Measurements from ENCODE around the gene PATE1.
"Not testable (repeated sequence)": the region's sequence is repeated elsewhere in the genome, so short reads cannot be mapped to it uniquely, and the experiment has no call there.

Gene PATE1

GRCh38 chr11:125745979-125746378, at the start of gene PATE1:
TSS of gene PATE1 (plus strand) at chr11:125746279. CDS start at chr11:125746305, 26 bp downstream.
- in situ Hi-C loops (cut with HindIII; ENCODE audit: low sequenced_read_pairs), result loop anchor here (5.0 kb wide), 1 partner anchor 86 kb away; the partner anchor contains the start of gene PATE4

- in situ Hi-C loops (cut with HindIII; ENCODE audit: low sequenced_read_pairs), result no loop called here
These were observed 45.0 kb upstream of the PATE1 start for GRCh38 chr11:125701018-125701610.

- in situ Hi-C loops (cut with HindIII; ENCODE audit: low sequenced_read_pairs), result no loop called here
These were observed 44.0 kb upstream of the PATE1 start for GRCh38 chr11:125701858-125702621.

GRCh38 chr11:125704686-125705085, 41.4 kb upstream of the PATE1 start:
- in situ Hi-C loops (cut with HindIII; ENCODE audit: low sequenced_read_pairs), result not testable (repeated sequence)

- in situ Hi-C loops (cut with HindIII; ENCODE audit: low sequenced_read_pairs), result no loop called here
These were observed 25.3 kb upstream of the PATE1 start for GRCh38 chr11:125720781-125721180.

- in situ Hi-C loops (cut with HindIII; ENCODE audit: low sequenced_read_pairs), result no loop called here
These were observed 22.0 kb upstream of the PATE1 start for GRCh38 chr11:125724125-125724524.

GRCh38 chr11:125728969-125729368, 17.1 kb upstream of the PATE1 start:
- in situ Hi-C loops (cut with HindIII; ENCODE audit: low sequenced_read_pairs), result no loop called here

GRCh38 chr11:125740617-125741016, 5.5 kb upstream of the PATE1 start:
- in situ Hi-C loops (cut with HindIII; ENCODE audit: low sequenced_read_pairs), result no loop called here

GRCh38 chr11:125743681-125744080, 2.4 kb upstream of the PATE1 start:
- in situ Hi-C loops (cut with HindIII; ENCODE audit: low sequenced_read_pairs), result no loop called here

GRCh38 chr11:125750629-125751028, 4.5 kb downstream of the PATE1 start:
- in situ Hi-C loops (cut with HindIII; ENCODE audit: low sequenced_read_pairs), result no loop called here

GRCh38 chr11:125756050-125756449, 10.0 kb downstream of the PATE1 start:
- in situ Hi-C loops (cut with HindIII; ENCODE audit: low sequenced_read_pairs), result no loop called here

- in situ Hi-C loops (cut with HindIII; ENCODE audit: low sequenced_read_pairs), result no loop called here
These were observed 16.4 kb downstream of the PATE1 start for GRCh38 chr11:125762445-125762844.

GRCh38 chr11:125763483-125763882, 17.4 kb downstream of the PATE1 start:
- in situ Hi-C loops (cut with HindIII; ENCODE audit: low sequenced_read_pairs), result no loop called here

- in situ Hi-C loops (cut with HindIII; ENCODE audit: low sequenced_read_pairs), result no loop called here
These were observed 20.2 kb downstream of the PATE1 start for GRCh38 chr11:125766251-125766650.

- in situ Hi-C loops (cut with HindIII; ENCODE audit: low sequenced_read_pairs), result no loop called here
These were observed 22.4 kb downstream of the PATE1 start for GRCh38 chr11:125768336-125769046.

- in situ Hi-C loops (cut with HindIII; ENCODE audit: low sequenced_read_pairs), result no loop called here
These were observed 24.5 kb downstream of the PATE1 start for GRCh38 chr11:125770583-125770982.

- in situ Hi-C loops (cut with HindIII; ENCODE audit: low sequenced_read_pairs), result no loop called here
These were observed 26.9 kb downstream of the PATE1 start for GRCh38 chr11:125772834-125773505.

- in situ Hi-C loops (cut with HindIII; ENCODE audit: low sequenced_read_pairs), result no loop called here
These were observed 27.4 kb downstream of the PATE1 start for GRCh38 chr11:125773516-125773915.

- in situ Hi-C loops (cut with HindIII; ENCODE audit: low sequenced_read_pairs), result no loop called here
These were observed 31.2 kb downstream of the PATE1 start for GRCh38 chr11:125777309-125777708.

- in situ Hi-C loops (cut with HindIII; ENCODE audit: low sequenced_read_pairs), result no loop called here
These were observed 32.6 kb downstream of the PATE1 start, which contains the start of gene PATE2 for GRCh38 chr11:125778728-125779127. TSS of gene PATE2 (minus strand) at chr11:125778828. CDS start at chr11:125778773, 55 bp downstream.

GRCh38 chr11:125784678-125785077, 38.6 kb downstream of the PATE1 start:
- in situ Hi-C loops (cut with HindIII; ENCODE audit: low sequenced_read_pairs), result no loop called here

Data from endothelial cell of hepatic sinusoid (primary cell).